HepG2 (cell line): ENCODE data around the gene PIGX. TPM values are rescaled to one million over a fixed set of nuclear protein-coding genes. Genes with fewer than 3 reads are reported as not detected.

Source experiments
- E2F2 ChIP-seq: sonication (generic); formaldehyde crosslinking; IDR thresholded peaks from 2 replicates; pipeline ENCODE4 v1.4.0; 2020; ENCODE audit warnings: missing genetic modification reagents, borderline replicate concordance
- FOXM1 ChIP-seq: sonication (generic); formaldehyde crosslinking; IDR thresholded peaks from 2 replicates; pipeline ENCODE4 v1.5.0; 2020; ENCODE audit warnings: missing genetic modification reagents
- GLI4 ChIP-seq: sonication (generic); formaldehyde crosslinking; IDR thresholded peaks from 2 replicates; pipeline ENCODE4 v1.5.1; 2020; ENCODE audit warnings: missing genetic modification reagents, mild to moderate bottlenecking, moderate library complexity, borderline replicate concordance
- HINFP ChIP-seq: sonication (generic); formaldehyde crosslinking; IDR thresholded peaks from 2 replicates; pipeline ENCODE4 v1.4.0; 2020; ENCODE audit warnings: low read depth, mild to moderate bottlenecking, missing genetic modification reagents
- HNF4A ChIP-seq: sonication (generic); formaldehyde crosslinking; IDR thresholded peaks from 2 replicates; pipeline ENCODE4 v1.4.0; 2020; ENCODE audit warnings: missing genetic modification reagents
- MTA3 ChIP-seq: sonication (generic); formaldehyde crosslinking; IDR thresholded peaks from 2 replicates; pipeline ENCODE4 v1.4.0; 2020; ENCODE audit warnings: missing genetic modification reagents
- NR2F2 ChIP-seq: IDR thresholded peaks from 2 replicates; pipeline ENCODE4 v1.6.1; 2012; ENCODE audit warnings: low read depth, inconsistent platforms, borderline replicate concordance
- PHF8 ChIP-seq: sonication (generic); formaldehyde crosslinking; IDR thresholded peaks from 2 replicates; pipeline ENCODE4 v1.5.0; 2020; ENCODE audit warnings: missing genetic modification reagents
- POLR2A ChIP-seq, 2 experiments: IDR thresholded peaks; 2 replicates each; pipeline ENCODE4 v1.6.1; 2011; ENCODE audit warnings: low read depth in 2 of 2, low read length in 2 of 2, mild to moderate bottlenecking in 1 of 2, moderate library complexity in 1 of 2; ENCODE audit not compliant: insufficient read depth in 1 of 2
- RARG ChIP-seq: sonication (generic); formaldehyde crosslinking; IDR thresholded peaks from 2 replicates; pipeline ENCODE4 v1.4.0; 2020; ENCODE audit warnings: low read depth, mild to moderate bottlenecking, missing genetic modification reagents
- RBAK ChIP-seq: sonication (generic); formaldehyde crosslinking; IDR thresholded peaks from 2 replicates; pipeline ENCODE4 v1.5.1; 2020; ENCODE audit warnings: mild to moderate bottlenecking, missing genetic modification reagents
- RFX5 ChIP-seq: IDR thresholded peaks from 2 replicates; pipeline ENCODE4 v1.6.1; 2011; ENCODE audit warnings: low read depth, low read length, improper control_type of control experiment
- SNAI1 ChIP-seq: sonication (generic); formaldehyde crosslinking; IDR thresholded peaks from 2 replicates; pipeline ENCODE4 v1.5.0; 2020; ENCODE audit warnings: mild to moderate bottlenecking, missing genetic modification reagents, borderline replicate concordance
- SOX5 ChIP-seq: IDR thresholded peaks from 2 replicates; pipeline ENCODE4 v1.6.1; 2016; ENCODE audit warnings: borderline replicate concordance
- TAF1 ChIP-seq: sonication (generic); formaldehyde crosslinking; IDR thresholded peaks from 2 replicates; pipeline ENCODE4 v1.4.0; 2020; ENCODE audit warnings: missing genetic modification reagents
- TBP ChIP-seq: sonication (generic); formaldehyde crosslinking; IDR thresholded peaks from 2 replicates; pipeline ENCODE4 v1.5.0; 2020; ENCODE audit warnings: missing genetic modification reagents
- TOE1 ChIP-seq: sonication (generic); formaldehyde crosslinking; IDR thresholded peaks from 2 replicates; pipeline ENCODE4 v1.4.0; 2020; ENCODE audit warnings: mild to moderate bottlenecking, missing genetic modification reagents
- TP53 ChIP-seq: sonication (generic); formaldehyde crosslinking; conservative IDR thresholded peaks from 2 replicates; pipeline ENCODE4 v1.4.0; 2020; ENCODE audit warnings: missing genetic modification reagents
- YY1 ChIP-seq: IDR thresholded peaks from 2 replicates; pipeline ENCODE4 v1.6.1; 2011; ENCODE audit warnings: low read length, low read depth, moderate library complexity, mild to moderate bottlenecking; ENCODE audit not compliant: insufficient read depth, insufficient replicate concordance
- ZBED4 ChIP-seq: sonication (generic); formaldehyde crosslinking; IDR thresholded peaks from 2 replicates; pipeline ENCODE4 v1.4.0; 2020; ENCODE audit warnings: missing genetic modification reagents, borderline replicate concordance
- ZMAT5 ChIP-seq: sonication (generic); formaldehyde crosslinking; IDR thresholded peaks from 2 replicates; pipeline ENCODE4 v1.5.0; 2020; ENCODE audit warnings: mild to moderate bottlenecking, low read depth, missing genetic modification reagents, borderline replicate concordance
- ZNF12 ChIP-seq: sonication (generic); formaldehyde crosslinking; IDR thresholded peaks from 2 replicates; pipeline ENCODE4 v1.5.0; 2020; ENCODE audit warnings: missing genetic modification reagents
- ZNF333 ChIP-seq: sonication (generic); formaldehyde crosslinking; IDR thresholded peaks from 2 replicates; pipeline ENCODE4 v1.4.0; 2020; ENCODE audit warnings: mild to moderate bottlenecking, missing genetic modification reagents, borderline replicate concordance
- ZNF543 ChIP-seq: sonication (generic); formaldehyde crosslinking; IDR thresholded peaks from 2 replicates; pipeline ENCODE4 v1.4.0; 2020; ENCODE audit warnings: mild to moderate bottlenecking, missing genetic modification reagents
- ZNF672 ChIP-seq: sonication (generic); formaldehyde crosslinking; IDR thresholded peaks from 2 replicates; pipeline ENCODE4 v1.8.1; 2022; ENCODE audit warnings: missing genetic modification reagents
- polyA plus RNA-seq, 8 experiments: library from polyadenylated mRNA; depleted of rRNA in 3 of 8; stranded (reverse) in 7 of 8; unstranded in 1 of 8; fragments of >200 nt; fragmentation: Illumina TruSeq in 4 of 8; extraction: Trizol in 4 of 8; gene quantifications; 2 replicates each; pipeline versions ENCODE4 v1.2.1 to v1.2.3, GENCODE V29; 2011 to 2016; ENCODE audit warnings: low read depth in 4 of 8, missing spikeins in 1 of 8, mixed read lengths in 1 of 8; ENCODE audit not compliant: insufficient read depth in 1 of 8
- total RNA-seq, 5 experiments: library from RNA; depleted of rRNA; stranded (reverse); fragments of >200 nt; fragmentation: Illumina TruSeq; extraction: Trizol; gene quantifications; 2 replicates each; pipeline ENCODE4 v1.2.3, GENCODE V29; 2016; ENCODE audit warnings: low read depth in 1 of 5

The PIGX gene
- total and polyA plus RNA-seq, 2 of the 13 experiments (the other 11 are each of a cell fraction or from before 2014, with no cell fraction given), result 13.2 to 21.3 TPM

- TF ChIP-seq ZMAT5 (CRISPR knock-in tag) (no peak), TOE1 (CRISPR knock-in tag) (no peak), GLI4 (no peak), MTA3 (CRISPR knock-in tag) (no peak), PHF8 (CRISPR knock-in tag) (peak; percentile 77), SNAI1 (CRISPR knock-in tag) (no peak), YY1 (peak; percentile 89), TAF1 (peak; percentile 85), ZNF543 (CRISPR knock-in tag) (no peak), RBAK (no peak), FOXM1 (CRISPR knock-in tag) (no peak), E2F2 (CRISPR knock-in tag) (no peak), SOX5 (no peak; the same call in none of the 2 replicates), HNF4A (CRISPR knock-in tag) (no peak), ZNF12 (CRISPR knock-in tag) (peak; percentile 64; the same call in 1 of the 2 replicates), TP53 (no peak), POLR2A (IDR thresholded peaks at IDR 0.05; ENCODE audit: insufficient read depth in 1 of 2, low read depth in 2 of 2, low read length in 2 of 2) (peak; percentile 73 to 79), ZBED4 (peak; percentile 46; the same call in 1 of the 2 replicates), RARG (CRISPR knock-in tag) (no peak), ZNF672 (CRISPR knock-in tag) (no peak), TBP (no peak), NR2F2 (no peak), RFX5 (no peak), HINFP (CRISPR knock-in tag) (no peak), ZNF333 (no peak)
Observed at GRCh38 chr3:196739671-196740480, 27.7 kb downstream of the PIGX start, which contains the start of gene PAK2 (continued).
